ENCODE results near the gene AKAP13. TPM values are rescaled to one million over a fixed set of nuclear protein-coding genes. Genes with fewer than 3 reads are reported as not detected.
"Not testable (repeated sequence)": the region's sequence is repeated elsewhere in the genome, so short reads cannot be mapped to it uniquely, and the experiment has no call there.

The AKAP13 gene
- polyA plus RNA-seq, 1 of the 3 experiments (the other 2 are of a cell fraction): 8.4 TPM

DNA sequence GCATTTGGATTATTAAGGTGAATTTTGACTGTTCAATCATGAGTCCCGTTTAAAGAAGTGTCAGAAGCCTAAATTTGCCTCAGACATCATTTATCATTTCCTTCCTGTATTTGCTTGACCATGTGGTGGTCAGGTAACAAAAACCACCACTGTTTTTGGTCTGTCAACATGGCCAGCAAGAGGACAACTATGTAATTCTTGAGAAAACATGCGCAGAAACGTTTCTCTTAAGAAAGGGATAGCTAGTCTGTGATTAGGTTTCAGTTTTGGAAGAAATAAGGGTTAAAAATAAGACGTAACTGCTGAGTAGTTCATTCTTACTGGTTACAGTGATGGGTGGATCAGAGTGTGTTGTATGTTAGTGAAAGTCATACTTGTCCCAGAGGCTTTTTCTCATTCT, 204.5 kb downstream of the AKAP13 start (continued):
- TF ChIP-seq, protein P1, sequence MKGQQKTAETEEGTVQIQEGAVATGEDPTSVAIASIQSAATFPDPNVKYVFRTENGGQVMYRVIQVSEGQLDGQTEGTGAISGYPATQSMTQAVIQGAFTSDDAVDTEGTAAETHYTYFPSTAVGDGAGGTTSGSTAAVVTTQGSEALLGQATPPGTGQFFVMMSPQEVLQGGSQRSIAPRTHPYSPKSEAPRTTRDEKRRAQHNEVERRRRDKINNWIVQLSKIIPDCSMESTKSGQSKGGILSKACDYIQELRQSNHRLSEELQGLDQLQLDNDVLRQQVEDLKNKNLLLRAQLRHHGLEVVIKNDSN (IDR thresholded peaks at IDR 0.05; ENCODE audit: borderline replicate concordance, low read depth): no peak
- no peak for TF ChIP-seq TEAD4 (IDR thresholded peaks at IDR 0.05; ENCODE audit: borderline replicate concordance, insufficient read depth)
- TF ChIP-seq EP300 (IDR thresholded peaks at IDR 0.05; ENCODE audit: borderline replicate concordance in 1 of 2, low read depth in 1 of 2, low read length in 1 of 2): no peak
- TF ChIP-seq, protein P2, sequence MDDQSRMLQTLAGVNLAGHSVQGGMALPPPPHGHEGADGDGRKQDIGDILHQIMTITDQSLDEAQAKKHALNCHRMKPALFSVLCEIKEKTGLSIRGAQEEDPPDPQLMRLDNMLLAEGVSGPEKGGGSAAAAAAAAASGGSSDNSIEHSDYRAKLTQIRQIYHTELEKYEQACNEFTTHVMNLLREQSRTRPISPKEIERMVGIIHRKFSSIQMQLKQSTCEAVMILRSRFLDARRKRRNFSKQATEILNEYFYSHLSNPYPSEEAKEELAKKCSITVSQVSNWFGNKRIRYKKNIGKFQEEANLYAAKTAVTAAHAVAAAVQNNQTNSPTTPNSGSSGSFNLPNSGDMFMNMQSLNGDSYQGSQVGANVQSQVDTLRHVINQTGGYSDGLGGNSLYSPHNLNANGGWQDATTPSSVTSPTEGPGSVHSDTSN (IDR thresholded peaks at IDR 0.05): no peak
- no peak for TF ChIP-seq CHD2 (IDR thresholded peaks at IDR 0.05; ENCODE audit: low read length, partially characterized antibody)
- TF ChIP-seq GABPA (IDR thresholded peaks at IDR 0.05; ENCODE audit: low read depth): no peak
- TF ChIP-seq ELF1 (IDR thresholded peaks at IDR 0.05): no peak
- no peak for TF ChIP-seq MEF2A (IDR thresholded peaks at IDR 0.05; ENCODE audit: borderline replicate concordance, low read depth)

DNA sequence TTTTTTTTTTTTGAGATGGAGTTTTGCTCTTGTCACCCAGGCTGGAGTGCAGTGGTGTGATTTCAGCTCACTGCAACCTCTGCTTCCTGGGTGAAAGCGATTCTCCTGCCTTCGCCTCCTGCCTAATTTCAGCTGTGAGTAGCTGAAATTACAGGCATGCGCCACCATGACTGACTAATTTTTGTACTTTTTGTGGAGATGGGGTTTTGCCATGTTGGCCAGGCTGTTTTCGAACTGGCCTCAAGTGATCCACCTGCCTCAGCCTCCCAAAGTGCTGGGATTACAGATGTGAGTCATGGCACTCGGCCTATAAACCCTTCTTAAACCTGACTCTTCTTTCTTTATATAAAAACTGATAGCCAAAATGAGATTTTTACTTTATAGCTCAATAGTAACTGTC, 205.8 kb downstream of the AKAP13 start:
- H3K9me2 ChIP-seq; H3K9ac ChIP-seq; H3K36me3 ChIP-seq (replicated peaks in 1 of 2; ENCODE audit: control insufficient read depth in 1 of 2, insufficient read depth in 2 of 2, low read length in 1 of 2); H3K4me3 ChIP-seq (ENCODE audit: low read depth in 2 of 2, low read length in 1 of 2); H2AFZ ChIP-seq (ENCODE audit: low read depth); H3K27ac ChIP-seq (ENCODE audit: low read depth in 2 of 2, low read length in 1 of 2); POLR2A ChIA-PET; DNase-seq; H4K20me1 ChIP-seq (ENCODE audit: insufficient read depth); H3F3A ChIP-seq (replicated peaks; ENCODE audit: insufficient read depth); H3K27me3 ChIP-seq (ENCODE audit: insufficient read depth); H3K9me3 ChIP-seq; H3K4me2 ChIP-seq: not testable (repeated sequence)
- peaks cover 0 to 21% of the 10 kb centered on the region in 2 experiments; a peak in 2 of 4 replicates for H3K4me1 ChIP-seq (ENCODE audit: control insufficient read depth in 1 of 2, insufficient read depth in 2 of 2, low read depth in 1 of 2, low read length in 1 of 2)
- 90% methylated on average over 5 of the region's 5 CpGs for WGBS (ENCODE audit: low lambda C conversion rate)
- peaks cover 21% of the 10 kb centered on the region for H3K79me2 ChIP-seq (ENCODE audit: insufficient read depth)
- CTCF ChIA-PET: interaction anchor here (0.7 to 1.2 kb wide), 3 partner anchors 13 to 290 kb away, joined by 3 to 4 read pairs (median 4); no protein-coding TSS in a partner anchor

DNA sequence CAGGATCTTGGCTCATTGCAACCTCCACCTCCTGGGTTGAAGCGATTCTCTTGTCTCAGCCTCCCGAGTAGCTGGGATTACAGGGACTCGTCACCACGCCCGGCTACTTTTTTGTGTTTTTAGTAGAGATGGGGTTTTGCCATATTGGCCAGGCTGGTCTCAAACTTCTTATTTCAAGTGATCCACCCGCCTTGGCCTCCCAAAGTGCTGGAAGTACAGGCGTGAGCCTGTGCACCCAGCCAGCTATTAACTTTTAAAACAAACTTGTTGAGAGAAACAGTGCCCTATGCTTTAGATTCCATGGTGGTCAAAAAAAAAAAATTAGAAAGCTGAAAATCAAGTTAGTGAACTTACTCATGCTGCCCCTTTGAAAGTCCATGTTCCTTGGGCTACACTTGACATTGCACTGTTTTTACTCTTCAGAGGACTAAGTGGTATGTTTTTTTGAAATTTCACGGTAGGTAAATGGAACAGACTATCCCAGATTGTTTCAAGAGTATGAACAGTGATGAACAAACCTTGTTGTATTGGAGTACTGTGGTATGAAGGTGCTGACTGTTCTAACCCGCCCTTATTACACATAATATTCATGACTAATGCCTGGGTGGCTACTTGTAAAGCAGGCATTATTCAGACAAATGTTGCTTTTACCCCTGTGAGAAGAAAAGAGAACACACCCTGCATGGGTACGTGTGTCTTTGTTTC, 207.5 kb downstream of the AKAP13 start:
- H3F3A ChIP-seq (replicated peaks; ENCODE audit: insufficient read depth): peaks cover 6% of the 10 kb centered on the region
- H3K9me3 ChIP-seq: no peaks in the 10 kb centered on the region
- H3K27ac ChIP-seq (ENCODE audit: low read depth in 2 of 2, low read length in 1 of 2): peak overlapping the region in 1 of 2 experiments; percentile 20; a peak in 2 of 4 replicates
- WGBS (ENCODE audit: low lambda C conversion rate): 84% methylated on average over 10 of the region's 10 CpGs
- no peak overlapping the region for H3K9ac ChIP-seq
- CTCF ChIA-PET: interaction anchor here (1.0 to 1.2 kb wide), 2 partner anchors 83 to 292 kb away, joined by 3 to 4 read pairs; no protein-coding TSS in a partner anchor
- peaks cover 22% of the 10 kb centered on the region for H3K79me2 ChIP-seq (ENCODE audit: insufficient read depth)
- POLR2A ChIA-PET: no interaction called here
- DNase-seq: no peak
- peaks cover 5 to 9% of the 10 kb centered on the region in 2 experiments for H3K36me3 ChIP-seq (replicated peaks in 1 of 2; ENCODE audit: control insufficient read depth in 1 of 2, insufficient read depth in 2 of 2, low read length in 1 of 2)
- peaks cover 5% of the 10 kb centered on the region; the same call in 1 of the 2 replicates for H4K20me1 ChIP-seq (ENCODE audit: insufficient read depth)
- no peak overlapping the region for H3K4me3 ChIP-seq (ENCODE audit: low read depth in 2 of 2, low read length in 1 of 2)
- no peaks in the 10 kb centered on the region for H3K9me2 ChIP-seq
- H3K27me3 ChIP-seq (ENCODE audit: insufficient read depth): no peaks in the 10 kb centered on the region
- H3K4me1 ChIP-seq (ENCODE audit: control insufficient read depth in 1 of 2, insufficient read depth in 2 of 2, low read depth in 1 of 2, low read length in 1 of 2): peaks cover 5% of the 10 kb centered on the region in 2 experiments; a peak in 3 of 4 replicates
- H3K4me2 ChIP-seq: no peak overlapping the region
- H2AFZ ChIP-seq (ENCODE audit: low read depth): no peak overlapping the region
- TF ChIP-seq, protein P3, sequence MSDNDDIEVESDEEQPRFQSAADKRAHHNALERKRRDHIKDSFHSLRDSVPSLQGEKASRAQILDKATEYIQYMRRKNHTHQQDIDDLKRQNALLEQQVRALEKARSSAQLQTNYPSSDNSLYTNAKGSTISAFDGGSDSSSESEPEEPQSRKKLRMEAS (IDR thresholded peaks at IDR 0.05; ENCODE audit: low read depth): no peak
- TF ChIP-seq SMC3 (IDR thresholded peaks at IDR 0.05; ENCODE audit: low read depth, low read length) (no peak), GABPA (IDR thresholded peaks at IDR 0.05; ENCODE audit: low read depth) (no peak), POLR2AphosphoS5 (IDR thresholded peaks at IDR 0.05; ENCODE audit: low read depth, low read length) (no peak), JUND (IDR thresholded peaks at IDR 0.05) (no peak), TEAD4 (IDR thresholded peaks at IDR 0.05; ENCODE audit: borderline replicate concordance, insufficient read depth) (no peak), FOXM1 (IDR thresholded peaks at IDR 0.05; ENCODE audit: low read depth) (no peak), RCOR1 (IDR thresholded peaks at IDR 0.05; ENCODE audit: low read length) (no peak), FOXJ3 (CRISPR knock-in tag; IDR thresholded peaks at IDR 0.05) (no peak), MXI1 (IDR thresholded peaks at IDR 0.05; ENCODE audit: low read depth, low read length) (no peak), MEF2A (IDR thresholded peaks at IDR 0.05; ENCODE audit: borderline replicate concordance, low read depth) (no peak), NFIC (IDR thresholded peaks at IDR 0.05; ENCODE audit: borderline replicate concordance) (no peak)
- TF ChIP-seq, protein P4, sequence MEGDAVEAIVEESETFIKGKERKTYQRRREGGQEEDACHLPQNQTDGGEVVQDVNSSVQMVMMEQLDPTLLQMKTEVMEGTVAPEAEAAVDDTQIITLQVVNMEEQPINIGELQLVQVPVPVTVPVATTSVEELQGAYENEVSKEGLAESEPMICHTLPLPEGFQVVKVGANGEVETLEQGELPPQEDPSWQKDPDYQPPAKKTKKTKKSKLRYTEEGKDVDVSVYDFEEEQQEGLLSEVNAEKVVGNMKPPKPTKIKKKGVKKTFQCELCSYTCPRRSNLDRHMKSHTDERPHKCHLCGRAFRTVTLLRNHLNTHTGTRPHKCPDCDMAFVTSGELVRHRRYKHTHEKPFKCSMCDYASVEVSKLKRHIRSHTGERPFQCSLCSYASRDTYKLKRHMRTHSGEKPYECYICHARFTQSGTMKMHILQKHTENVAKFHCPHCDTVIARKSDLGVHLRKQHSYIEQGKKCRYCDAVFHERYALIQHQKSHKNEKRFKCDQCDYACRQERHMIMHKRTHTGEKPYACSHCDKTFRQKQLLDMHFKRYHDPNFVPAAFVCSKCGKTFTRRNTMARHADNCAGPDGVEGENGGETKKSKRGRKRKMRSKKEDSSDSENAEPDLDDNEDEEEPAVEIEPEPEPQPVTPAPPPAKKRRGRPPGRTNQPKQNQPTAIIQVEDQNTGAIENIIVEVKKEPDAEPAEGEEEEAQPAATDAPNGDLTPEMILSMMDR (IDR thresholded peaks at IDR 0.05): no peak

Measured in SK-N-SH (cell line).